MCF 10A (cell line): ENCODE measurements around the gene STRIT1. TPM values are rescaled to one million over a fixed set of nuclear protein-coding genes. Genes with fewer than 3 reads are reported as not detected.

Experiments
- BruUV-seq: library from RNA; stranded (reverse); fragments of 400-500 nt; replicated peaks from 2 replicates; lab custom pipeline; 2021; lab: Mats Ljungman, UMichigan
- CTCF ChIA-PET: fragments of 300-600 bp; sonication (Branson Sonifier 250); formaldehyde crosslinking; extraction: SDS; loops from one replicate; lab custom pipeline; 2021; ENCODE audit warnings: antibody characterized with exemption, inconsistent platforms; lab: Yijun Ruan, JAX
- POLR2A ChIA-PET: fragments of 300-600, 350-650 bp; sonication (Branson Sonifier 250); formaldehyde crosslinking; extraction: SDS; loops from one replicate; lab custom pipeline; 2020; ENCODE audit warnings: antibody characterized with exemption, inconsistent platforms; lab: Yijun Ruan, JAX
- DNase-seq: peaks from one replicate; pipeline ENCODE4 v3.0.0-alpha.2; 2018; ENCODE audit not compliant: unreplicated experiment
- H3K27ac Mint-ChIP-seq: one replicate; pipeline ENCODE4 v1.8.0; 2022; ENCODE audit warnings: mild to moderate bottlenecking, low read depth, mixed read lengths; ENCODE audit not compliant: unreplicated experiment
- H3K27me3 Mint-ChIP-seq: one replicate; pipeline ENCODE4 v1.8.0; 2022; ENCODE audit warnings: mixed read lengths; ENCODE audit not compliant: insufficient read depth, unreplicated experiment
- H3K36me3 Mint-ChIP-seq: one replicate; pipeline ENCODE4 v1.8.0; 2022; ENCODE audit warnings: mild to moderate bottlenecking, moderate library complexity, mixed read lengths; ENCODE audit not compliant: insufficient read depth, unreplicated experiment
- H3K4me1 Mint-ChIP-seq: one replicate; pipeline ENCODE4 v1.8.0; 2022; ENCODE audit warnings: mixed read lengths; ENCODE audit not compliant: insufficient read depth, unreplicated experiment
- H3K4me3 Mint-ChIP-seq: one replicate; pipeline ENCODE4 v1.8.0; 2022; ENCODE audit warnings: mild to moderate bottlenecking, moderate library complexity, mixed read lengths; ENCODE audit not compliant: unreplicated experiment
- H3K9me3 Mint-ChIP-seq: one replicate; pipeline ENCODE4 v1.8.0; 2022; ENCODE audit warnings: mixed read lengths; ENCODE audit not compliant: unreplicated experiment
- CTCF ChIP-seq: fragments of 200-600 bp; IDR thresholded peaks from one replicate; pipeline ENCODE4 v1.8.0; 2022; ENCODE audit warnings: antibody characterized with exemption, mild to moderate bottlenecking; ENCODE audit not compliant: unreplicated experiment
- intact Hi-C: fragments of 100-400 bp; cut with micrococcal nuclease; formaldehyde crosslinking; loops from 2 replicates; pipeline ENCODE4 v1.14.1; 2022
- total RNA-seq: library from RNA; stranded (reverse); gene quantifications from 2 replicates; pipeline ENCODE4 v1.2.3, GENCODE V29; 2022

The STRIT1 gene
- total RNA-seq, 1 experiment from 2014 or later, result not detected

DNA sequence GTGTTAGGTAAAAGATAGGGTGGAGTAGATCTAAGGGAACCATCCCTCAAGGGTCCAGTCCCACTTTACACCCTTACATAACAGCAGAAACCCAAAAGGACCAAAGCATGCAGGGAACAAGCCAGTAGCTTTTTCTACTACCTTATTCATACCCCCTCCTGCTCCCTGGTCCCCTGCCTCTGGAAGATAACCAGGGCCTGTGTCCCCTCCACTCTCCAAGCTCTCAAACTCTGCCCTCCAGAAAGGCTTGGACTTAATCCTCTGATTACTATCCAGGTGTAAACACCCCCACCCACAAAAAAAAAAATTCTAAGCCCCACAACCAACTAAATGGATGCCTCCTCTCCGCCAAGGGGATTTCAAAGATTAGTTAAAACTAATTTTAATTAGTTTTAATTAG lies 33.9 kb upstream of the STRIT1 start:
- no peaks in the 10 kb centered on the region for H3K4me1 Mint-ChIP-seq
- no peaks in the 10 kb centered on the region for H3K36me3 Mint-ChIP-seq
- H3K9me3 Mint-ChIP-seq, result no peaks in the 10 kb centered on the region
- ChIA-PET POLR2A (interaction anchor here (0.7 kb wide), 1 partner anchor 382 kb away, joined by 3 read pairs; no protein-coding TSS in a partner anchor), CTCF (interaction anchor here (0.7 to 1.1 kb wide), 3 partner anchors 370 to 375 kb away, joined by 3 read pairs; no protein-coding TSS in a partner anchor)
- no peak for DNase-seq
- H3K27ac Mint-ChIP-seq, result no peak overlapping the region
- intact Hi-C loops, result no loop called here
- no peak overlapping the region for H3K4me3 Mint-ChIP-seq
- BruUV-seq, result no TSS peak
- no peak for TF ChIP-seq CTCF
- no peaks in the 10 kb centered on the region for H3K27me3 Mint-ChIP-seq

DNA sequence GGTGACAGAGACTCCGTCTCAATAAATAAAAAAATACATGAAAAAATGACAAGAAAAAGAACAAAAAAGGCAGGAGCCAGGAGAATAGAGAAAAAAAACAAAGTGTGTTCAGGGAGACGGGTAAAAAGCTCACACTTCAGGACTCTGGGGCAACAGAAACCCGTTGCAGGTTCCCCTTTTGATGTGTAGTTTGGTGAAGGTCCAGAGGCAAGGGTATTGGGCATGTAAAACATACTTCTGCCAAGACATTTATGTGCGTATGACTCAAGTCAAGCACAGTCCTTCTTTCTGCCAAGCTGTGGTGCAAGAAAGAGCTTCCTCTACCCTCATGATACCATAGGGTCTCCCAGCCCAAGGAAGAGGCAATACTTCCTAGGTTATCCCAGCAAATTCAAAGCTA lies 33.4 kb upstream of the STRIT1 start:
- intact Hi-C loops, result no loop called here
- ChIA-PET CTCF (interaction anchor here (0.6 to 1.1 kb wide), 4 partner anchors 102 to 373 kb away, joined by 3 to 6 read pairs (median 4); no protein-coding TSS in a partner anchor), POLR2A (no interaction called here)
- peak; percentile 19 for DNase-seq
- H3K36me3 Mint-ChIP-seq, result no peaks in the 10 kb centered on the region
- H3K27me3 Mint-ChIP-seq, result no peaks in the 10 kb centered on the region
- no peaks in the 10 kb centered on the region for H3K4me1 Mint-ChIP-seq
- no peak for TF ChIP-seq CTCF
- H3K4me3 Mint-ChIP-seq, result no peak overlapping the region
- no peak overlapping the region for H3K27ac Mint-ChIP-seq
- no TSS peak for BruUV-seq
- H3K9me3 Mint-ChIP-seq, result no peaks in the 10 kb centered on the region

- Mint-ChIP-seq H3K9me3 (no peaks in the 10 kb centered on the region), H3K4me3 (no peak overlapping the region), H3K36me3 (no peaks in the 10 kb centered on the region), H3K27me3 (no peaks in the 10 kb centered on the region), H3K4me1 (no peaks in the 10 kb centered on the region), H3K27ac (no peak overlapping the region)
- no peak for DNase-seq
- no peak for TF ChIP-seq CTCF
- no TSS peak for BruUV-seq
- POLR2A ChIA-PET, result no interaction called here
- intact Hi-C loops, result no loop called here
- CTCF ChIA-PET, result interaction anchor here (0.6 to 1.7 kb wide), 5 partner anchors 9 to 568 kb away, joined by 4 to 6 read pairs (median 4); no protein-coding TSS in a partner anchor
Measured at GRCh38 chr3:155326244-155326643, 32.8 kb upstream of the STRIT1 start.

DNA sequence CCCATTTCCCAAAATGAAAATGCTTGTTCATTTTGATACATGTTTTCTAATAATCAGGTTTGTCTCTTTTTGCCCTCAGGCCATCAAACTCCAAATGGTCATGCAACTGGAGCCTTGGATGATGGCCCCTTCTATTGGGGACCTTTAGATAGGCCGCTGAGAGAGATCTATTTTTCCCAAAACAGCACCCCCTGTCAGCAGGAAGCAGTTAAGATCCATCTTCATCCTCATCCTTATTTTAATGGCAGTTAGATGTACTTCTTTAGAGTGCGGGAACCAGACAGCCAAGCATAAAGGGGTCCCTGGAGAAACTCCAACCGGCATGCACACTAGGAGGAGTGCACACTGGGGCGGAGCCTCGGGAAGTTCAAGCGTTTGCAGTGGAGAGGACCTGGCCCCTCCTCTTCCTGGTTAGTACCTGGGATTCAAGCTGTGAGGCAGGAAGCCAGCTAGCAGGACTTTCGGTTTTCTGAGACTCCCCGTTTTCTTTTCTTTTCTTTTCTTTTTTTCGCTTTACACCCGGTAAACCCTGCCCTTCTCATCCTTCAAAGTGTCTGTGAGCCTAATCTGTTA lies 31.9 kb upstream of the STRIT1 start:
- H3K27me3 Mint-ChIP-seq, result no peaks in the 10 kb centered on the region
- H3K4me3 Mint-ChIP-seq, result no peak overlapping the region
- no peaks in the 10 kb centered on the region for H3K36me3 Mint-ChIP-seq
- no TSS peak for BruUV-seq
- H3K4me1 Mint-ChIP-seq, result no peaks in the 10 kb centered on the region
- CTCF ChIA-PET, result interaction anchor here (0.7 to 1.7 kb wide), 5 partner anchors 8 to 567 kb away, joined by 3 to 6 read pairs (median 4); no protein-coding TSS in a partner anchor
- H3K9me3 Mint-ChIP-seq, result no peaks in the 10 kb centered on the region
- DNase-seq, result no peak
- POLR2A ChIA-PET, result interaction anchor here (0.6 kb wide), 1 partner anchor 545 kb away, joined by 3 read pairs; no protein-coding TSS in a partner anchor
- no peak overlapping the region for H3K27ac Mint-ChIP-seq
- no peak for TF ChIP-seq CTCF
- intact Hi-C loops, result no loop called here
